GM23338 (cell line): ENCODE data around the gene GSAP. TPM values are rescaled to one million over a fixed set of nuclear protein-coding genes. Genes with fewer than 3 reads are reported as not detected.

Source experiments
- ATAC-seq: fragments of 200-7000 bp; cut with Tn5 transposase; 3 replicates; pipeline ENCODE4 v1.9.1; 2020
- DNase-seq: peaks from one replicate; pipeline ENCODE4 v3.0.0-alpha.2; 2015; ENCODE audit warnings: low spot score
- H2AFZ ChIP-seq: fragments of 200-600 bp; sonication (generic); 2 replicates; pipeline ENCODE4 v1.8.0; 2016; ENCODE audit warnings: antibody characterized with exemption, mild to moderate bottlenecking, moderate library complexity
- H3F3A ChIP-seq: fragments of 200-600 bp; sonication (generic); replicated peaks from 2 replicates; pipeline ENCODE4 v1.8.0; 2017; ENCODE audit warnings: antibody characterized with exemption, mixed run types, low read depth
- H3K27ac ChIP-seq: fragments of 200-600 bp; sonication (generic); 2 replicates; pipeline ENCODE4 v1.6.1; 2016; ENCODE audit warnings: low read depth
- H3K27me3 ChIP-seq: fragments of 200-600 bp; sonication (generic); 2 replicates; pipeline ENCODE4 v1.8.0; 2016; ENCODE audit warnings: mild to moderate bottlenecking, mixed run types, moderate library complexity; ENCODE audit not compliant: insufficient read depth
- H3K36me3 ChIP-seq: fragments of 200-600 bp; sonication (generic); 2 replicates; pipeline ENCODE4 v1.8.0; 2016; ENCODE audit warnings: mild to moderate bottlenecking; ENCODE audit not compliant: insufficient read depth
- H3K4me1 ChIP-seq: fragments of 200-600 bp; sonication (generic); 2 replicates; pipeline ENCODE4 v1.8.0; 2016; ENCODE audit warnings: mild to moderate bottlenecking, moderate library complexity; ENCODE audit not compliant: insufficient read depth
- H3K4me2 ChIP-seq: fragments of 200-600 bp; sonication (generic); 2 replicates; pipeline ENCODE4 v1.7.1; 2017; ENCODE audit warnings: mixed run types
- H3K4me3 ChIP-seq: fragments of 200-600 bp; sonication (generic); 2 replicates; pipeline ENCODE4 v1.6.1; 2016; ENCODE audit warnings: mixed run types
- H3K79me2 ChIP-seq: fragments of 200-600 bp; sonication (generic); replicated peaks from 2 replicates; pipeline ENCODE4 v1.8.0; 2017; ENCODE audit warnings: mild to moderate bottlenecking; ENCODE audit not compliant: insufficient read depth
- H3K9me2 ChIP-seq: fragments of 200-600 bp; sonication (generic); 2 replicates; pipeline ENCODE4 v1.8.0; 2017; ENCODE audit not compliant: insufficient read depth
- H4K20me1 ChIP-seq: fragments of 200-600 bp; sonication (generic); replicated peaks from 2 replicates; pipeline ENCODE4 v1.8.0; 2017; ENCODE audit warnings: mild to moderate bottlenecking; ENCODE audit not compliant: insufficient read depth
- H3K27ac Mint-ChIP-seq: 2 replicates; pipeline ENCODE4 v1.8.0; 2020; ENCODE audit warnings: inconsistent platforms, mild to moderate bottlenecking, moderate library complexity, mixed read lengths
- H3K27me3 Mint-ChIP-seq: 3 replicates; pipeline ENCODE4 v1.8.0; 2022; ENCODE audit warnings: low read depth, mild to moderate bottlenecking, moderate library complexity, mixed read lengths, inconsistent platforms; ENCODE audit not compliant: insufficient read depth, poor library complexity
- H3K36me3 Mint-ChIP-seq: 3 replicates; pipeline ENCODE4 v1.8.0; 2021; ENCODE audit warnings: low read depth, mild to moderate bottlenecking, inconsistent platforms, moderate library complexity, mixed read lengths
- H3K4me1 Mint-ChIP-seq: 3 replicates; pipeline ENCODE4 v1.8.0; 2020; ENCODE audit warnings: mild to moderate bottlenecking, inconsistent platforms, mixed read lengths
- H3K4me3 Mint-ChIP-seq: 3 replicates; pipeline ENCODE4 v1.8.0; 2021; ENCODE audit warnings: moderate library complexity, mild to moderate bottlenecking, inconsistent platforms, mixed read lengths
- H3K9me3 Mint-ChIP-seq: 3 replicates; pipeline ENCODE4 v1.8.0; 2020; ENCODE audit warnings: moderate library complexity, mild to moderate bottlenecking, inconsistent platforms, mixed read lengths
- CREB1 ChIP-seq: fragments of 250-450 bp; sonication (Bioruptor Pico); IDR thresholded peaks from 2 replicates; pipeline ENCODE4 v1.5.0; 2020; ENCODE audit warnings: low read depth, mild to moderate bottlenecking, moderate library complexity
- CTCF ChIP-seq, 2 experiments: fragments of 200-600 bp in 1 of 2; sonication (generic) in 1 of 2; conservative IDR thresholded peaks; 2 replicates each; pipeline versions ENCODE4 v1.5.1 to v1.6.1; 2016 to 2017; ENCODE audit warnings: antibody characterized with exemption in 2 of 2, low read depth in 2 of 2, mild to moderate bottlenecking in 2 of 2, moderate library complexity in 1 of 2
- ETS1 ChIP-seq: IDR thresholded peaks from 2 replicates; pipeline ENCODE4 v1.6.1; 2016; ENCODE audit warnings: antibody characterized with exemption
- EZH2 ChIP-seq: fragments of 200-600 bp; sonication (generic); IDR thresholded peaks from one replicate; pipeline ENCODE4 v1.8.0; 2017; ENCODE audit warnings: antibody characterized with exemption, mild to moderate bottlenecking, low read depth; ENCODE audit not compliant: unreplicated experiment
- EZH2phosphoT487 ChIP-seq: fragments of 200-600 bp; sonication (generic); IDR thresholded peaks from one replicate; pipeline ENCODE4 v1.8.1; 2018; ENCODE audit warnings: antibody characterized with exemption; ENCODE audit not compliant: unreplicated experiment
- JUNB ChIP-seq: IDR thresholded peaks from one replicate; pipeline ENCODE4 v1.6.1; 2016; ENCODE audit warnings: antibody characterized with exemption; ENCODE audit not compliant: unreplicated experiment
- POLR2AphosphoS5 ChIP-seq: IDR thresholded peaks from 2 replicates; pipeline ENCODE4 v1.6.1; 2016; ENCODE audit warnings: antibody characterized with exemption, low read depth
- REST ChIP-seq: IDR thresholded peaks from one replicate; pipeline ENCODE4 v1.6.1; 2018; ENCODE audit warnings: antibody characterized with exemption; ENCODE audit not compliant: unreplicated experiment
- STAT1 ChIP-seq: IDR thresholded peaks from one replicate; pipeline ENCODE4 v1.6.1; 2016; ENCODE audit warnings: antibody characterized with exemption; ENCODE audit not compliant: unreplicated experiment
- ZNF114 ChIP-seq: fragments of 250-450 bp; sonication (Bioruptor Pico); IDR thresholded peaks from 2 replicates; pipeline ENCODE4 v1.5.0; 2020; ENCODE audit warnings: mild to moderate bottlenecking, moderate library complexity
- ZNF331 ChIP-seq: fragments of 250-450 bp; sonication (Bioruptor Pico); IDR thresholded peaks from 2 replicates; pipeline ENCODE4 v1.5.0; 2020; ENCODE audit warnings: low read depth, mild to moderate bottlenecking, moderate library complexity
- polyA plus RNA-seq: library from polyadenylated mRNA; unstranded; fragments of >200 nt; fragmentation: Nextera tagmentation; extraction: Ambion mirVana; gene quantifications from 2 replicates; pipeline ENCODE4 v1.2.1, GENCODE V29; 2016
- total RNA-seq: library from RNA; depleted of rRNA; stranded (reverse); fragments of >200 nt; shearing (Covaris generic); gene quantifications from 2 replicates; pipeline ENCODE4 v1.2.3, GENCODE V29; 2014

GSAP gene
- total and polyA plus RNA-seq, 2 experiments from 2014 or later = 0.63 to 1.1 TPM

- TF ChIP-seq CTCF (conservative IDR thresholded peaks at IDR 0.05; ENCODE audit: low read depth in 2 of 2) (no peak), JUNB (no peak)
Observed at GRCh38 chr7:77409739-77410547, 6.2 kb downstream of the GSAP start (continued).

- no peak for DNase-seq
- TF ChIP-seq CREB1 = no peak
- no peaks in the 10 kb centered on the region for H3K79me2 ChIP-seq
- peaks cover 1% of the 10 kb centered on the region for H3K27me3 ChIP-seq
- no peak overlapping the region for H3K4me3 ChIP-seq
- ATAC-seq = no peak
- Mint-ChIP-seq H3K4me3 (no peak overlapping the region), H3K9me3 (no peaks in the 10 kb centered on the region), H3K4me1 (peaks cover 22% of the 10 kb centered on the region), H3K27me3 (peaks cover 2% of the 10 kb centered on the region), H3K36me3 (no peaks in the 10 kb centered on the region), H3K27ac (no peak overlapping the region)
- no peaks in the 10 kb centered on the region for H4K20me1 ChIP-seq
- H3K4me1 ChIP-seq = peaks cover 18% of the 10 kb centered on the region
- H3K9me2 ChIP-seq = no peaks in the 10 kb centered on the region
- H3K4me2 ChIP-seq = no peak overlapping the region
- no peak overlapping the region for H3K27ac ChIP-seq
- H3F3A ChIP-seq = 0 out of 2 replicates have a peak, but pooled peaks cover under 1% of the 10 kb centered on the region
- H2AFZ ChIP-seq = no peak overlapping the region
- no peaks in the 10 kb centered on the region for H3K36me3 ChIP-seq
Observed at GRCh38 chr7:77409005-77409738, 7.0 kb downstream of the GSAP start.

GRCh38 chr7:77407906-77408305, 8.2 kb downstream of the GSAP start:
- H3F3A ChIP-seq = no peaks in the 10 kb centered on the region
- no peak overlapping the region for H3K27ac ChIP-seq
- Mint-ChIP-seq H3K4me1 (peaks cover 14% of the 10 kb centered on the region), H3K27me3 (peaks cover under 1% of the 10 kb centered on the region), H3K4me3 (no peak overlapping the region), H3K27ac (no peak overlapping the region), H3K9me3 (no peaks in the 10 kb centered on the region), H3K36me3 (no peaks in the 10 kb centered on the region)
- ATAC-seq (no peak), DNase-seq (no peak)
- no peaks in the 10 kb centered on the region for H3K27me3 ChIP-seq
- H3K36me3 ChIP-seq = no peaks in the 10 kb centered on the region
- H3K4me3 ChIP-seq = no peak overlapping the region
- no peak overlapping the region for H3K4me2 ChIP-seq
- H4K20me1 ChIP-seq = no peaks in the 10 kb centered on the region
- no peak overlapping the region for H2AFZ ChIP-seq
- H3K9me2 ChIP-seq = no peaks in the 10 kb centered on the region
- peaks cover 13% of the 10 kb centered on the region for H3K4me1 ChIP-seq
- H3K79me2 ChIP-seq = no peaks in the 10 kb centered on the region
- TF ChIP-seq EZH2 (no peak), CTCF (conservative IDR thresholded peaks at IDR 0.05; ENCODE audit: low read depth in 2 of 2) (no peak), STAT1 (no peak), EZH2phosphoT487 (no peak), CREB1 (no peak), JUNB (no peak), ETS1 (no peak), ZNF331 (CRISPR knock-in tag) (no peak), POLR2AphosphoS5 (no peak), REST (no peak), ZNF114 (CRISPR knock-in tag) (no peak)
